HepG2 (cell line): ENCODE measurements around the gene TMCC1. TPM values are rescaled to one million over a fixed set of nuclear protein-coding genes. Genes with fewer than 3 reads are reported as not detected.

Experiments
- CBX5 ChIP-seq: sonication (generic); formaldehyde crosslinking; IDR thresholded peaks from 2 replicates; pipeline ENCODE4 v1.4.0; 2020; ENCODE audit warnings: missing genetic modification reagents, borderline replicate concordance
- CHD2 ChIP-seq: IDR thresholded peaks from 2 replicates; pipeline ENCODE4 v1.6.1; 2011; ENCODE audit warnings: low read depth, low read length, improper control_type of control experiment
- IKZF1 ChIP-seq: fragments of 450-650 bp; IDR thresholded peaks from 2 replicates; pipeline ENCODE4 v1.7.1; 2016
- MXD4 ChIP-seq: IDR thresholded peaks from 2 replicates; pipeline ENCODE4 v1.6.1; 2016; ENCODE audit warnings: mild to moderate bottlenecking, missing biosample characterization, missing genetic modification reagents
- NFE2 ChIP-seq: sonication (generic); formaldehyde crosslinking; IDR thresholded peaks from 2 replicates; pipeline ENCODE4 v1.4.0; 2020; ENCODE audit warnings: missing genetic modification reagents
- NKX3-1 ChIP-seq: sonication (generic); formaldehyde crosslinking; IDR thresholded peaks from 2 replicates; pipeline ENCODE4 v1.5.0; 2020; ENCODE audit warnings: missing genetic modification reagents
- PHF8 ChIP-seq: sonication (generic); formaldehyde crosslinking; IDR thresholded peaks from 2 replicates; pipeline ENCODE4 v1.5.0; 2020; ENCODE audit warnings: missing genetic modification reagents
- RARA ChIP-seq: IDR thresholded peaks from 2 replicates; pipeline ENCODE4 v1.6.1; 2016; ENCODE audit warnings: missing genetic modification reagents, missing compliant biosample characterization
- RNF2 ChIP-seq: fragments of 450-650 bp; conservative IDR thresholded peaks from 2 replicates; pipeline ENCODE4 v1.6.1; 2016; ENCODE audit warnings: low read depth
- SIN3B ChIP-seq: fragments of 150-350 bp; IDR thresholded peaks from 2 replicates; pipeline ENCODE4 v1.6.1; 2014; ENCODE audit warnings: low read length
- TCF7L2 ChIP-seq: IDR thresholded peaks from 2 replicates; pipeline ENCODE4 v1.6.1; 2011; ENCODE audit warnings: mild to moderate bottlenecking, low read depth, low read length, moderate library complexity
- ZNF136 ChIP-seq: sonication (generic); formaldehyde crosslinking; IDR thresholded peaks from 2 replicates; pipeline ENCODE4 v1.8.1; 2022; ENCODE audit warnings: low read depth, mild to moderate bottlenecking, moderate library complexity, missing genetic modification reagents
- ZNF251 ChIP-seq: sonication (generic); formaldehyde crosslinking; IDR thresholded peaks from 2 replicates; pipeline ENCODE4 v1.9.0; 2021; ENCODE audit warnings: mild to moderate bottlenecking, missing genetic modification reagents
- ZNF350 ChIP-seq: sonication (generic); formaldehyde crosslinking; IDR thresholded peaks from 2 replicates; pipeline ENCODE4 v1.4.0; 2020; ENCODE audit warnings: mild to moderate bottlenecking, low read depth, missing genetic modification reagents, borderline replicate concordance
- ZNF382 ChIP-seq: sonication (generic); formaldehyde crosslinking; IDR thresholded peaks from 2 replicates; pipeline ENCODE4 v1.5.0; 2020; ENCODE audit warnings: missing genetic modification reagents, mild to moderate bottlenecking, borderline replicate concordance
- ZNF510 ChIP-seq: sonication (generic); formaldehyde crosslinking; IDR thresholded peaks from 2 replicates; pipeline ENCODE4 v1.4.0; 2020; ENCODE audit warnings: low read depth, mild to moderate bottlenecking, missing genetic modification reagents
- ZZZ3 ChIP-seq: sonication (generic); formaldehyde crosslinking; IDR thresholded peaks from 2 replicates; pipeline ENCODE4 v1.4.0; 2020; ENCODE audit warnings: missing genetic modification reagents, mild to moderate bottlenecking, borderline replicate concordance
- polyA plus RNA-seq, 8 experiments: library from polyadenylated mRNA; depleted of rRNA in 3 of 8; stranded (reverse) in 7 of 8; unstranded in 1 of 8; fragments of >200 nt; fragmentation: Illumina TruSeq in 4 of 8; extraction: Trizol in 4 of 8; gene quantifications; 2 replicates each; pipeline versions ENCODE4 v1.2.1 to v1.2.3, GENCODE V29; 2011 to 2016; ENCODE audit warnings: low read depth in 4 of 8, missing spikeins in 1 of 8, mixed read lengths in 1 of 8; ENCODE audit not compliant: insufficient read depth in 1 of 8
- total RNA-seq, 5 experiments: library from RNA; depleted of rRNA; stranded (reverse); fragments of >200 nt; fragmentation: Illumina TruSeq; extraction: Trizol; gene quantifications; 2 replicates each; pipeline ENCODE4 v1.2.3, GENCODE V29; 2016; ENCODE audit warnings: low read depth in 1 of 5
- TF ChIP-seq, protein P1 (sequence below), 2 experiments: sonication (generic) in 1 of 2; formaldehyde crosslinking in 1 of 2; IDR thresholded peaks; 2 replicates each; pipeline versions ENCODE4 v1.4.0 to v1.6.1; 2016 to 2020; ENCODE audit warnings: borderline replicate concordance in 1 of 2, low read depth in 1 of 2, mild to moderate bottlenecking in 1 of 2, missing genetic modification reagents in 1 of 2
- TF ChIP-seq, protein P2 (sequence below): IDR thresholded peaks from 2 replicates; pipeline ENCODE4 v1.6.1; 2016; ENCODE audit warnings: low read depth, borderline replicate concordance
- TF ChIP-seq, protein P3 (sequence below): sonication (generic); formaldehyde crosslinking; IDR thresholded peaks from 2 replicates; pipeline ENCODE4 v1.4.0; 2020; ENCODE audit warnings: missing genetic modification reagents
- TF ChIP-seq, protein P4 (sequence below): sonication (generic); formaldehyde crosslinking; IDR thresholded peaks from 2 replicates; pipeline ENCODE4 v1.5.0; 2020; ENCODE audit warnings: mild to moderate bottlenecking, missing genetic modification reagents

Gene TMCC1
- total and polyA plus RNA-seq, 2 of the 13 experiments (the other 11 are each of a cell fraction or from before 2014, with no cell fraction given) = 12.1 to 264 TPM

DNA sequence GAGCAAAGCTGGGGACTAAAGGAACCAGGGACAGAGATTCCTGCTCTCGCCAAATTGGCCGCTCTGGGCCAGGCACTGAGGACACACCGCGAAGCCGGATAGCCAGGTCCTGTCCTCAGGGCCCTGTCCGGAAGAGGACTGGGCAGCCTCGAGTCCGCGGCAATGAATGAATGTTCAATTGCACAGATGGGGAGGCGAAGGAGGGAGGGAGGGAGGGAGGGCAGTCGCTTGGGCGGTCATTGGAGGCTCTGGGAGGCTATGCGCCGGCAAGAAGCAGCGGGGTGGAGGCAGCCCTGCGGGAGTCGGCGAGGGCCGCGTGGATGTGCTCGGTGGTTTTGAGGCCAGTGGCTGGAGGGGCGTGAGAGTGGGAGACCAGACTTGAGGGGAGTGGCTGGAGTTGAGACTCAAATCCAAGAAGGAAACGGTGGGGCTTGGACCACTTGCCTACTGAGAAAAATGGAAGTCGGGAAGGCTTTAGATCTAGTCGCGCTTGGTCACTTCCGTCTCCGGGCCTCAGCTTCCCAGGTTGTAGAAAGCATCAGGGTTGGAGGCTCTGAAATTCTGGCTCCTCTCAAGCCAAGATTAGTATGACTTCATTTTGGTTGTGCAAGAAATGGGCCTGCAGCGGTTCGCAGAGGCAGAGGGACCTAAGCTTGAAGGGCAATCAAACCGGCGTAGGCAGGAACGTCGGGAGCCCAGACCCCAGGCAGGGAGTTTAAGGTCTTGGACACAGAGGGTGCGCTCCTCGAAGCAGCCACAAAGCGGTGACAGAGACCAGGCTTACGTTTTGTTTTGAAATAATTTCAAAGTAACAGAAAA lies 266.0 kb downstream of the TMCC1 start (continued):
- no peak for TF ChIP-seq RNF2
- TF ChIP-seq, protein P1, sequence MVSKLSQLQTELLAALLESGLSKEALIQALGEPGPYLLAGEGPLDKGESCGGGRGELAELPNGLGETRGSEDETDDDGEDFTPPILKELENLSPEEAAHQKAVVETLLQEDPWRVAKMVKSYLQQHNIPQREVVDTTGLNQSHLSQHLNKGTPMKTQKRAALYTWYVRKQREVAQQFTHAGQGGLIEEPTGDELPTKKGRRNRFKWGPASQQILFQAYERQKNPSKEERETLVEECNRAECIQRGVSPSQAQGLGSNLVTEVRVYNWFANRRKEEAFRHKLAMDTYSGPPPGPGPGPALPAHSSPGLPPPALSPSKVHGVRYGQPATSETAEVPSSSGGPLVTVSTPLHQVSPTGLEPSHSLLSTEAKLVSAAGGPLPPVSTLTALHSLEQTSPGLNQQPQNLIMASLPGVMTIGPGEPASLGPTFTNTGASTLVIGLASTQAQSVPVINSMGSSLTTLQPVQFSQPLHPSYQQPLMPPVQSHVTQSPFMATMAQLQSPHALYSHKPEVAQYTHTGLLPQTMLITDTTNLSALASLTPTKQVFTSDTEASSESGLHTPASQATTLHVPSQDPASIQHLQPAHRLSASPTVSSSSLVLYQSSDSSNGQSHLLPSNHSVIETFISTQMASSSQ (IDR thresholded peaks at IDR 0.05; ENCODE audit: low read depth) = no peak
- TF ChIP-seq, protein P1 (CRISPR knock-in tag; IDR thresholded peaks at IDR 0.05; ENCODE audit: borderline replicate concordance) = no peak
- no peak for TF ChIP-seq NFE2
- TF ChIP-seq, protein P2, sequence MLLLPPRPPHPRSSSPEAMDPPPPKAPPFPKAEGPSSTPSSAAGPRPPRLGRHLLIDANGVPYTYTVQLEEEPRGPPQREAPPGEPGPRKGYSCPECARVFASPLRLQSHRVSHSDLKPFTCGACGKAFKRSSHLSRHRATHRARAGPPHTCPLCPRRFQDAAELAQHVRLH = no peak
- TF ChIP-seq MXD4 = peak; percentile 43; the same call in 1 of the 2 replicates
- TF ChIP-seq, protein P3, sequence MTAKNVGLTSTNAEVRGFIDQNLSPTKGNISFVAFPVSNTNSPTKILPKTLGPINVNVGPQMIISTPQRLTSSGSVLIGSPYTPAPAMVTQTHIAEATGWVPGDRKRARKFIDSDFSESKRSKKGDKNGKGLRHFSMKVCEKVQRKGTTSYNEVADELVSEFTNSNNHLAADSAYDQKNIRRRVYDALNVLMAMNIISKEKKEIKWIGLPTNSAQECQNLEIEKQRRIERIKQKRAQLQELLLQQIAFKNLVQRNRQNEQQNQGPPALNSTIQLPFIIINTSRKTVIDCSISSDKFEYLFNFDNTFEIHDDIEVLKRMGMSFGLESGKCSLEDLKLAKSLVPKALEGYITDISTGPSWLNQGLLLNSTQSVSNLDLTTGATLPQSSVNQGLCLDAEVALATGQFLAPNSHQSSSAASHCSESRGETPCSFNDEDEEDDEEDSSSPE = no peak
- no peak; the same call in 1 of the 2 replicates for TF ChIP-seq RARA
- no peak for TF ChIP-seq ZNF382
- TF ChIP-seq, protein P4, sequence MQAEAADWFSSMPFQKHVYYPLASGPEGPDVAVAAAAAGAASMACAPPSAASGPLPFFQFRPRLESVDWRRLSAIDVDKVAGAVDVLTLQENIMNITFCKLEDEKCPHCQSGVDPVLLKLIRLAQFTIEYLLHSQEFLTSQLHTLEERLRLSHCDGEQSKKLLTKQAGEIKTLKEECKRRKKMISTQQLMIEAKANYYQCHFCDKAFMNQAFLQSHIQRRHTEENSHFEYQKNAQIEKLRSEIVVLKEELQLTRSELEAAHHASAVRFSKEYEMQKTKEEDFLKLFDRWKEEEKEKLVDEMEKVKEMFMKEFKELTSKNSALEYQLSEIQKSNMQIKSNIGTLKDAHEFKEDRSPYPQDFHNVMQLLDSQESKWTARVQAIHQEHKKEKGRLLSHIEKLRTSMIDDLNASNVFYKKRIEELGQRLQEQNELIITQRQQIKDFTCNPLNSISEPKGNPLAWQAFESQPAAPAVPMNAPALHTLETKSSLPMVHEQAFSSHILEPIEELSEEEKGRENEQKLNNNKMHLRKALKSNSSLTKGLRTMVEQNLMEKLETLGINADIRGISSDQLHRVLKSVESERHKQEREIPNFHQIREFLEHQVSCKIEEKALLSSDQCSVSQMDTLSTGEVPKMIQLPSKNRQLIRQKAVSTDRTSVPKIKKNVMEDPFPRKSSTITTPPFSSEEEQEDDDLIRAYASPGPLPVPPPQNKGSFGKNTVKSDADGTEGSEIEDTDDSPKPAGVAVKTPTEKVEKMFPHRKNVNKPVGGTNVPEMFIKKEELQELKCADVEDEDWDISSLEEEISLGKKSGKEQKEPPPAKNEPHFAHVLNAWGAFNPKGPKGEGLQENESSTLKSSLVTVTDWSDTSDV (CRISPR knock-in tag) = no peak
- TF ChIP-seq ZNF350 (CRISPR knock-in tag) = no peak
- TF ChIP-seq CBX5 (CRISPR knock-in tag) = no peak
- TF ChIP-seq ZNF136 (CRISPR knock-in tag) = no peak
- TF ChIP-seq ZNF251 (CRISPR knock-in tag) = no peak
- no peak for TF ChIP-seq CHD2
- TF ChIP-seq IKZF1 = no peak
- TF ChIP-seq NKX3-1 = 0 out of 2 replicates have a peak, but pooled peaks have one; percentile 27
- TF ChIP-seq PHF8 (CRISPR knock-in tag) = peak; percentile 56; the same call in 1 of the 2 replicates
- 0 out of 2 replicates have a peak, but pooled peaks have one; percentile 41 for TF ChIP-seq ZNF510 (CRISPR knock-in tag)
- no peak; the same call in 1 of the 2 replicates for TF ChIP-seq ZZZ3 (CRISPR knock-in tag)
- no peak for TF ChIP-seq SIN3B
- no peak for TF ChIP-seq TCF7L2
